Astrocyte of the cerebellum (primary cell): ENCODE data around the gene COPS7A.
A peak's percentile ranks its signal among the peaks of the same experiment; 100 is the strongest.

Source experiments
- DNase-seq: peaks from one replicate; pipeline ENCODE4 v3.0.0-alpha.2; 2011; ENCODE audit warnings: low read depth
- H3K4me3 ChIP-seq: 2 replicates; pipeline ENCODE4 v1.5.1; 2011; ENCODE audit warnings: mild to moderate bottlenecking, low read depth, low read length, moderate library complexity
- CTCF ChIP-seq: IDR thresholded peaks from 2 replicates; pipeline ENCODE4 v1.5.1; 2012; ENCODE audit warnings: low read length, low read depth, moderate library complexity, mild to moderate bottlenecking; ENCODE audit errors: missing control alignments
- in situ Hi-C: cut with HindIII; loops from 2 replicates; pipeline ENCODE4 v1.10.0; 2017; ENCODE audit warnings: low sequenced_read_pairs

The COPS7A gene

GRCh38 chr12:6765634-6766581 lies 42.1 kb downstream of the COPS7A start, which contains the start of gene PTMS:
Gene PTMS (plus strand): TSS chr12:6766363. CDS start chr12:6766706, 343 bp downstream.
- no peak for TF ChIP-seq CTCF
- in situ Hi-C loops: loop anchor here (5.0 kb wide), 1 partner anchor 46 kb away; no protein-coding TSS in a partner anchor

GRCh38 chr12:6766651-6767349 lies 43.0 kb downstream of the COPS7A start:
- DNase-seq: no peak
- H3K4me3 ChIP-seq: peak overlapping the region; percentile 94
- TF ChIP-seq CTCF: peak; percentile 50
- in situ Hi-C loops: loop anchor here (5.0 kb wide), 1 partner anchor 46 kb away; no protein-coding TSS in a partner anchor

More at GRCh38 chr12:6765634-6766581, 42.1 kb downstream of the COPS7A start, which contains the start of gene PTMS:
- DNase-seq: peak; percentile 86
- H3K4me3 ChIP-seq: peak within 1 kb of the TSS; percentile 94

GRCh38 chr12:6767353-6768319 lies 43.8 kb downstream of the COPS7A start:
- DNase-seq: no peak
- peak overlapping the region; percentile 94 for H3K4me3 ChIP-seq
- in situ Hi-C loops: loop anchor here (5.0 kb wide), 1 partner anchor 45 kb away; no protein-coding TSS in a partner anchor
- no peak for TF ChIP-seq CTCF

- no peak for DNase-seq
- in situ Hi-C loops: loop anchor here (5.0 kb wide), 1 partner anchor 44 kb away; no protein-coding TSS in a partner anchor
- H3K4me3 ChIP-seq: peak overlapping the region; percentile 94
- no peak for TF ChIP-seq CTCF
Measured at GRCh38 chr12:6768437-6768914, 44.6 kb downstream of the COPS7A start.

GRCh38 chr12:6768990-6769389 lies 45.1 kb downstream of the COPS7A start:
- in situ Hi-C loops: loop anchor here (5.0 kb wide), 1 partner anchor 43 kb away; no protein-coding TSS in a partner anchor
- no peak for DNase-seq
- H3K4me3 ChIP-seq: peak overlapping the region; percentile 94
- no peak for TF ChIP-seq CTCF
